Liver (tissue), 9 donors: Measurements from ENCODE around the gene ARSB. TPM values are rescaled to one million over a fixed set of nuclear protein-coding genes. Genes with fewer than 3 reads are reported as not detected.

Experiments
- DNase-seq: peaks from one replicate; pipeline ENCODE4 v3.0.0-alpha.2; 2017; ENCODE audit warnings: low spot score
- H3K27ac ChIP-seq, 2 donors: one replicate each; pipeline ENCODE4 v1.7.0; 2013; ENCODE audit warnings: inconsistent platforms in 2 of 2, low read length in 2 of 2, control low read depth in 1 of 2, low read depth in 1 of 2, mild to moderate bottlenecking in 1 of 2
- H3K27me3 ChIP-seq, 4 donors: one replicate each; pipeline versions ENCODE4 v1.6.1 to v1.7.0; 2013; ENCODE audit warnings: low read length in 3 of 4, inconsistent platforms in 1 of 4, mild to moderate bottlenecking in 1 of 4, moderate library complexity in 1 of 4; ENCODE audit not compliant: control insufficient read depth in 4 of 4, insufficient read depth in 4 of 4
- H3K36me3 ChIP-seq, 4 donors: one replicate each; pipeline versions ENCODE4 v1.6.1 to v1.7.0; 2013; ENCODE audit warnings: low read length in 3 of 4, mild to moderate bottlenecking in 3 of 4, low read depth in 1 of 4, moderate library complexity in 1 of 4; ENCODE audit not compliant: control insufficient read depth in 4 of 4, insufficient read depth in 3 of 4
- H3K4me1 ChIP-seq, 4 donors: one replicate each; pipeline versions ENCODE4 v1.6.1 to v1.7.0; 2013; ENCODE audit warnings: low read length in 3 of 4, mild to moderate bottlenecking in 3 of 4, moderate library complexity in 1 of 4; ENCODE audit not compliant: control insufficient read depth in 4 of 4, insufficient read depth in 4 of 4
- H3K4me3 ChIP-seq, 3 donors: one replicate each; pipeline versions ENCODE4 v1.6.1 to v1.7.0; 2013; ENCODE audit warnings: low read length in 3 of 3, control low read depth in 1 of 3, low read depth in 1 of 3, mild to moderate bottlenecking in 1 of 3
- H3K9ac ChIP-seq, 2 donors: one replicate each; pipeline ENCODE4 v1.7.0; 2013; ENCODE audit warnings: low read length in 2 of 2, mild to moderate bottlenecking in 2 of 2, moderate library complexity in 2 of 2, control low read depth in 1 of 2, low read depth in 1 of 2
- H3K9me3 ChIP-seq, 4 donors: one replicate each; pipeline versions ENCODE4 v1.6.1 to v1.7.0; 2013; ENCODE audit warnings: low read length in 3 of 4; ENCODE audit not compliant: control insufficient read depth in 4 of 4
- EGR1 ChIP-seq, 2 donors: IDR thresholded peaks; 2 replicates each; pipeline ENCODE4 v1.6.1; 2016 to 2018; ENCODE audit warnings: antibody characterized with exemption in 2 of 2, low read depth in 2 of 2
- FOXA1 ChIP-seq: IDR thresholded peaks from 2 replicates; pipeline ENCODE4 v1.6.1; 2016; ENCODE audit warnings: antibody characterized with exemption
- FOXA2 ChIP-seq: IDR thresholded peaks from 2 replicates; pipeline ENCODE4 v1.6.1; 2016; ENCODE audit warnings: antibody characterized with exemption
- GABPA ChIP-seq, 2 donors: IDR thresholded peaks in 1 of 2; conservative IDR thresholded peaks in 1 of 2; 2 replicates each; pipeline ENCODE4 v1.6.1; 2016; ENCODE audit warnings: antibody characterized with exemption in 2 of 2, mild to moderate bottlenecking in 1 of 2, moderate library complexity in 1 of 2
- HNF4A ChIP-seq, 2 donors: conservative IDR thresholded peaks; 2 replicates each; pipeline ENCODE4 v1.6.1; 2016; ENCODE audit warnings: antibody characterized with exemption in 2 of 2, mild to moderate bottlenecking in 2 of 2
- HNF4G ChIP-seq: IDR thresholded peaks from 2 replicates; pipeline ENCODE4 v1.6.1; 2016; ENCODE audit warnings: antibody characterized with exemption
- JUND ChIP-seq, 2 donors: IDR thresholded peaks; 2 replicates each; pipeline ENCODE4 v1.6.1; 2016; ENCODE audit warnings: antibody characterized with exemption in 2 of 2
- RAD21 ChIP-seq, 2 donors: IDR thresholded peaks; 2 replicates each; pipeline ENCODE4 v1.6.1; 2016; ENCODE audit warnings: antibody characterized with exemption in 2 of 2, mild to moderate bottlenecking in 2 of 2
- RXRA ChIP-seq, 2 donors: IDR thresholded peaks; 2 replicates each; pipeline ENCODE4 v1.6.1; 2017 to 2018; ENCODE audit warnings: antibody characterized with exemption in 2 of 2, mild to moderate bottlenecking in 1 of 2
- YY1 ChIP-seq: IDR thresholded peaks from 2 replicates; pipeline ENCODE4 v1.6.1; 2016; ENCODE audit warnings: antibody characterized with exemption, mild to moderate bottlenecking
- WGBS: extraction: QIAGEN DNeasy Blood & Tissue Kit; methylation state at CpG from one replicate; pipeline ENCODE4 v1.1.7; 2013; 5-methylcytosine and 5-hydroxymethylcytosine counted together
- polyA plus RNA-seq, 2 donors: library from polyadenylated mRNA; stranded (reverse) in 1 of 2; unstranded in 1 of 2; fragments of 200-250 nt in 1 of 2; fragments of >200 nt in 1 of 2; fragmentation: Nextera tagmentation in 1 of 2; extraction: Ambion mirVana in 1 of 2; gene quantifications; one replicate each; pipeline versions ENCODE4 v1.2.1 to v1.2.3, GENCODE V29; 2013 to 2015
- total RNA-seq, 2 donors: library from RNA; depleted of rRNA; stranded (reverse); fragments of >200 nt; gene quantifications; one replicate each; pipeline ENCODE4 v1.2.3, GENCODE V29; 2014
- TF ChIP-seq, protein P1 (sequence below): IDR thresholded peaks from 2 replicates; pipeline ENCODE4 v1.6.1; 2016; ENCODE audit warnings: antibody characterized with exemption
- TF ChIP-seq, protein P2 (sequence below): fragments of 150-350 bp; IDR thresholded peaks from 2 replicates; pipeline ENCODE4 v1.5.1; 2017; ENCODE audit warnings: improper control_type of control experiment, low read depth, low read length; ENCODE audit not compliant: missing input control
- TF ChIP-seq, protein P3 (sequence below): IDR thresholded peaks from 2 replicates; pipeline ENCODE4 v1.6.1; 2016; ENCODE audit warnings: antibody characterized with exemption, mild to moderate bottlenecking
- TF ChIP-seq, protein P4 (sequence below): IDR thresholded peaks from 2 replicates; pipeline ENCODE4 v1.6.1; 2016; ENCODE audit warnings: antibody characterized with exemption
- donor health status: healthy.
- donor health status: healthy.
- donor health status: healthy.
- donor health status: healthy.
- donor health status: healthy.

The ARSB gene
- total and polyA plus RNA-seq, 4 donors: 3.5 to 26.2 (median 8.7) TPM

DNA sequence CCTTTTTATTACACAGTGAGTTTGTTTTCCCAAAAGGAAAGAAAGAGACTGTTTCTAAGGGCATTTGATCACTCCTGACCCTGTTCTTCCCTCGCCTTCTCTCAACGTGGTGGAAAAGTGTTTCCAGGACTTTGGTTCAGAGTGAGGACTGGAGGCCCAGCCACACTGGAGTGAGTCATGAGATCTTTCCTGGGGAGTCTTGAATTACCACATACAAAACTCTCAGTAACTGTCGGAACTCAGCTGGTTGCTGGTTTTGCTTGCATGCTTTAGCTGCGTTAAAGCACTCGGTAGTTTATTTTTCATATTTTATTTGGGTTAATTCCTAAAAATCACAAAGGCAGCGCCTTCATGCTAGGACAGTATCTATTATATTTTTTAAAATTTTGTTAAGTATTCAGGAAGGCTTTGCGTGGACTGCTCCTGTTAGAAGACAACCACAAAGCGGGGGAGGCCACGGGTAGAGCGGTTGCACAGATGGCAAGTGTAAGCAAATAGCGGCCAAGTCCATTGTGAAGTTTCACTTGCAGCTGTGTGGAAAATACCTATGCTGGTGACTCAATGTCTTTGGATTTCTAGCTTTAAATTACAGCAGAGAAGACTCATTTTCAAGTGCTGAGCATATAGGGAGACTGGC lies 77.7 kb downstream of the ARSB start:
- no peak overlapping the region for H3K27ac ChIP-seq
- H3K27me3 ChIP-seq: no peaks in the 10 kb centered on the region
- H3K9ac ChIP-seq: no peak overlapping the region
- TF ChIP-seq RAD21 (IDR thresholded peaks at IDR 0.05) (no peak), GABPA (IDR thresholded peaks at IDR 0.05 in 1 of 2, conservative IDR thresholded peaks at IDR 0.05 in 1 of 2) (no peak), FOXA2 (no peak), EGR1 (IDR thresholded peaks at IDR 0.05; ENCODE audit: low read depth in 2 of 2) (no peak)
- TF ChIP-seq, protein P1, sequence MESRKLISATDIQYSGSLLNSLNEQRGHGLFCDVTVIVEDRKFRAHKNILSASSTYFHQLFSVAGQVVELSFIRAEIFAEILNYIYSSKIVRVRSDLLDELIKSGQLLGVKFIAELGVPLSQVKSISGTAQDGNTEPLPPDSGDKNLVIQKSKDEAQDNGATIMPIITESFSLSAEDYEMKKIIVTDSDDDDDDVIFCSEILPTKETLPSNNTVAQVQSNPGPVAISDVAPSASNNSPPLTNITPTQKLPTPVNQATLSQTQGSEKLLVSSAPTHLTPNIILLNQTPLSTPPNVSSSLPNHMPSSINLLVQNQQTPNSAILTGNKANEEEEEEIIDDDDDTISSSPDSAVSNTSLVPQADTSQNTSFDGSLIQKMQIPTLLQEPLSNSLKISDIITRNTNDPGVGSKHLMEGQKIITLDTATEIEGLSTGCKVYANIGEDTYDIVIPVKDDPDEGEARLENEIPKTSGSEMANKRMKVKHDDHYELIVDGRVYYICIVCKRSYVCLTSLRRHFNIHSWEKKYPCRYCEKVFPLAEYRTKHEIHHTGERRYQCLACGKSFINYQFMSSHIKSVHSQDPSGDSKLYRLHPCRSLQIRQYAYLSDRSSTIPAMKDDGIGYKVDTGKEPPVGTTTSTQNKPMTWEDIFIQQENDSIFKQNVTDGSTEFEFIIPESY: no peak
- TF ChIP-seq, protein P2, sequence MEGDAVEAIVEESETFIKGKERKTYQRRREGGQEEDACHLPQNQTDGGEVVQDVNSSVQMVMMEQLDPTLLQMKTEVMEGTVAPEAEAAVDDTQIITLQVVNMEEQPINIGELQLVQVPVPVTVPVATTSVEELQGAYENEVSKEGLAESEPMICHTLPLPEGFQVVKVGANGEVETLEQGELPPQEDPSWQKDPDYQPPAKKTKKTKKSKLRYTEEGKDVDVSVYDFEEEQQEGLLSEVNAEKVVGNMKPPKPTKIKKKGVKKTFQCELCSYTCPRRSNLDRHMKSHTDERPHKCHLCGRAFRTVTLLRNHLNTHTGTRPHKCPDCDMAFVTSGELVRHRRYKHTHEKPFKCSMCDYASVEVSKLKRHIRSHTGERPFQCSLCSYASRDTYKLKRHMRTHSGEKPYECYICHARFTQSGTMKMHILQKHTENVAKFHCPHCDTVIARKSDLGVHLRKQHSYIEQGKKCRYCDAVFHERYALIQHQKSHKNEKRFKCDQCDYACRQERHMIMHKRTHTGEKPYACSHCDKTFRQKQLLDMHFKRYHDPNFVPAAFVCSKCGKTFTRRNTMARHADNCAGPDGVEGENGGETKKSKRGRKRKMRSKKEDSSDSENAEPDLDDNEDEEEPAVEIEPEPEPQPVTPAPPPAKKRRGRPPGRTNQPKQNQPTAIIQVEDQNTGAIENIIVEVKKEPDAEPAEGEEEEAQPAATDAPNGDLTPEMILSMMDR: no peak
- H3K9me3 ChIP-seq: no peaks in the 10 kb centered on the region
- H3K4me1 ChIP-seq: no peaks in the 10 kb centered on the region
- no peak overlapping the region for H3K4me3 ChIP-seq
- no peak for DNase-seq
- no peaks in the 10 kb centered on the region for H3K36me3 ChIP-seq
- WGBS: 81% methylated on average over 11 of the region's 11 CpGs

DNA sequence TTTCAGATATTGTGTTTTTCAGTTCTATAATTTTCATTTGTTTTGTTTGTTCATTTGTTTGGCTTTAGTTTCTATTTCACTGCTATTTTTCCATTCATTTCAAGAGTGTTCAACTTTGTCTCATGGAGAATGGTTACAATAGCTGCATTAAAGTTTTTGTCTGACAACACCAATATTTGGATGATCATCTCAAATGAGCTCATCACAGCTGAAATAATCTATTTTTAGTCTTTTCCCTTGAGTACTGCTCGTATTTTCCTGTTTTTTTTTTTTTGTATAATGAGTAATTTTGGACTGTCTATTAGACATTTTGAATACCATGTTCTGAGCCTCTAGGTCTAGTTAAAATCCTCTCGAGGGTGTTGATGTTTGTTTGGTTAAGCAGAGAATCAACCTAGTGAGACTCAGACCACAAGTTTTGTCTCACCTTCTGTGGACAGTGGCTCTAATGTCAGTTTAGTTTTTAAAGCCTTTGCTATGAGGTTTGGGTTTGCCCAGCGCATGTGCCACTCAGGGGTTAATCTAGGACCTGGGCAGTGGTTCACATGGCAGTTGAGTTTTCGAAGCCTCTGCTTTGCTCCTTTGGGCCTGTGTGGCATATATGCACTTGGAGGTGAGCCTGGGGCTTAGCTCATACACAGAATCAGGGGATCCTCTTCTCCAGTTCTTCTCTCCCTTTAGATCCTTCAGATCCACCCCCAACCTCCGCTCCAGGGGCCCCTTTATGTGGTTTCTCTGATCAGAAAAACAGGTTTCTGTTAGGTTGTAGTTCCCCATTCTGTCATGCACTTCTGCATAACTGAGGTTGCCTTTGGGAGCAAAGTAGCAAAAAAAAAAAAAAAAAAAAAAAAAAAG lies 79.8 kb downstream of the ARSB start:
- Histone ChIP-seq H3K27me3 (no peaks in the 10 kb centered on the region), H3K27ac (no peak overlapping the region), H3K9me3 (no peaks in the 10 kb centered on the region), H3K36me3 (no peaks in the 10 kb centered on the region), H3K4me1 (no peaks in the 10 kb centered on the region), H3K4me3 (no peak overlapping the region), H3K9ac (no peak overlapping the region)
- WGBS: 83% methylated on average over 5 of the region's 5 CpGs
- no peak for DNase-seq
- TF ChIP-seq, protein P3, sequence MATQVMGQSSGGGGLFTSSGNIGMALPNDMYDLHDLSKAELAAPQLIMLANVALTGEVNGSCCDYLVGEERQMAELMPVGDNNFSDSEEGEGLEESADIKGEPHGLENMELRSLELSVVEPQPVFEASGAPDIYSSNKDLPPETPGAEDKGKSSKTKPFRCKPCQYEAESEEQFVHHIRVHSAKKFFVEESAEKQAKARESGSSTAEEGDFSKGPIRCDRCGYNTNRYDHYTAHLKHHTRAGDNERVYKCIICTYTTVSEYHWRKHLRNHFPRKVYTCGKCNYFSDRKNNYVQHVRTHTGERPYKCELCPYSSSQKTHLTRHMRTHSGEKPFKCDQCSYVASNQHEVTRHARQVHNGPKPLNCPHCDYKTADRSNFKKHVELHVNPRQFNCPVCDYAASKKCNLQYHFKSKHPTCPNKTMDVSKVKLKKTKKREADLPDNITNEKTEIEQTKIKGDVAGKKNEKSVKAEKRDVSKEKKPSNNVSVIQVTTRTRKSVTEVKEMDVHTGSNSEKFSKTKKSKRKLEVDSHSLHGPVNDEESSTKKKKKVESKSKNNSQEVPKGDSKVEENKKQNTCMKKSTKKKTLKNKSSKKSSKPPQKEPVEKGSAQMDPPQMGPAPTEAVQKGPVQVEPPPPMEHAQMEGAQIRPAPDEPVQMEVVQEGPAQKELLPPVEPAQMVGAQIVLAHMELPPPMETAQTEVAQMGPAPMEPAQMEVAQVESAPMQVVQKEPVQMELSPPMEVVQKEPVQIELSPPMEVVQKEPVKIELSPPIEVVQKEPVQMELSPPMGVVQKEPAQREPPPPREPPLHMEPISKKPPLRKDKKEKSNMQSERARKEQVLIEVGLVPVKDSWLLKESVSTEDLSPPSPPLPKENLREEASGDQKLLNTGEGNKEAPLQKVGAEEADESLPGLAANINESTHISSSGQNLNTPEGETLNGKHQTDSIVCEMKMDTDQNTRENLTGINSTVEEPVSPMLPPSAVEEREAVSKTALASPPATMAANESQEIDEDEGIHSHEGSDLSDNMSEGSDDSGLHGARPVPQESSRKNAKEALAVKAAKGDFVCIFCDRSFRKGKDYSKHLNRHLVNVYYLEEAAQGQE: no peak
- TF ChIP-seq HNF4A (conservative IDR thresholded peaks at IDR 0.05) (no peak), HNF4G (no peak), RXRA (IDR thresholded peaks at IDR 0.05) (no peak), FOXA1 (no peak), JUND (IDR thresholded peaks at IDR 0.05) (no peak), YY1 (no peak), RAD21 (IDR thresholded peaks at IDR 0.05) (no peak), GABPA (IDR thresholded peaks at IDR 0.05 in 1 of 2, conservative IDR thresholded peaks at IDR 0.05 in 1 of 2) (no peak)
- TF ChIP-seq, protein P4, sequence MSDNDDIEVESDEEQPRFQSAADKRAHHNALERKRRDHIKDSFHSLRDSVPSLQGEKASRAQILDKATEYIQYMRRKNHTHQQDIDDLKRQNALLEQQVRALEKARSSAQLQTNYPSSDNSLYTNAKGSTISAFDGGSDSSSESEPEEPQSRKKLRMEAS: no peak
- TF ChIP-seq, protein P2: no peak
